Ishikawa (cell line): ENCODE data around the gene AIG1.

Source experiments
- CEBPB ChIP-seq: IDR thresholded peaks from 2 replicates; pipeline ENCODE4 v1.6.1; 2012
- CREB1 ChIP-seq: IDR thresholded peaks from 2 replicates; pipeline ENCODE4 v1.6.1; 2012; ENCODE audit warnings: low read depth
- EGR1 ChIP-seq: IDR thresholded peaks from 2 replicates; pipeline ENCODE4 v1.6.1; 2012
- EP300 ChIP-seq: IDR thresholded peaks from 2 replicates; pipeline ENCODE4 v1.6.1; 2012; ENCODE audit warnings: borderline replicate concordance
- NFIC ChIP-seq: IDR thresholded peaks from 2 replicates; pipeline ENCODE4 v1.6.1; 2012
- TAF1 ChIP-seq: IDR thresholded peaks from 2 replicates; pipeline ENCODE4 v1.6.1; 2012; ENCODE audit warnings: low read depth, mild to moderate bottlenecking
- YY1 ChIP-seq: IDR thresholded peaks from 2 replicates; pipeline ENCODE4 v1.6.1; 2012; ENCODE audit warnings: low read depth
- ZBTB7A ChIP-seq: IDR thresholded peaks from 2 replicates; pipeline ENCODE4 v1.6.1; 2012; ENCODE audit warnings: low read depth
- TF ChIP-seq, protein P1 (sequence below): IDR thresholded peaks from 2 replicates; pipeline ENCODE4 v1.6.1; 2012

DNA sequence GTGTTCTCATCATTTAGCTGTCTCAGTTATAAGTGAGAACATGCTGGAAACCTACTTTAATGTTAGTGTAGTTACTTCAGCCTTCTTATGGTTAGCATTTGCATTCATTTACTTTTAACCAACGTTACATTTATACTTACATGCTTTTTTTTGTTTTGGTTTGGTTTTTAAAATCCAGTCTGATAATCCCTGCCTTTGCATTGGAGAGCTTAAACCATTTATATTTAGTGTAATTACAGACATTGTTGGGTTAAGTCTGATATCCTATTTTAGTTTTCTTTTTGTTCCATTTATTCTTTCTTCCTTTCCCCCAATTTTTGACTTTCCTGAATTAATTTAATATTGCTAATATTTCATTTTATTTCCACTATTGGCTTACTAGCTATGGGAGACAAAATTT lies 70.2 kb downstream of the AIG1 start:
- TF ChIP-seq EP300 (no peak), TAF1 (no peak), EGR1 (no peak), CEBPB (no peak), YY1 (no peak), NFIC (no peak), CREB1 (no peak), ZBTB7A (no peak)
- TF ChIP-seq, protein P1, sequence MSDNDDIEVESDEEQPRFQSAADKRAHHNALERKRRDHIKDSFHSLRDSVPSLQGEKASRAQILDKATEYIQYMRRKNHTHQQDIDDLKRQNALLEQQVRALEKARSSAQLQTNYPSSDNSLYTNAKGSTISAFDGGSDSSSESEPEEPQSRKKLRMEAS = no peak
